K562 (cell line): Measurements from ENCODE around the gene SLC2A4. TPM values are rescaled to one million over a fixed set of nuclear protein-coding genes. Genes with fewer than 3 reads are reported as not detected.

Source experiments
- FOXP1 ChIP-seq: sonication (generic); formaldehyde crosslinking; IDR thresholded peaks from 2 replicates; pipeline ENCODE4 v1.8.0; 2022; ENCODE audit warnings: mild to moderate bottlenecking, missing genetic modification reagents
- FUS ChIP-seq: fragments of 200-400 bp; formaldehyde crosslinking; optimal IDR thresholded peaks from 2 replicates; pipeline ENCODE3; 2017; ENCODE audit warnings: low read depth, low read length
- KAT7 ChIP-seq: sonication (generic); formaldehyde crosslinking; IDR thresholded peaks from 2 replicates; pipeline ENCODE4 v1.8.0; 2022; ENCODE audit warnings: missing genetic modification reagents, mild to moderate bottlenecking, borderline replicate concordance
- KDM1A ChIP-seq, 2 experiments: fragments of 450-650 bp; IDR thresholded peaks; 2 replicates each; pipeline ENCODE4 v1.6.1; 2016; ENCODE audit warnings: mild to moderate bottlenecking in 2 of 2
- RBM17 ChIP-seq: fragments of 200-400 bp; formaldehyde crosslinking; IDR thresholded peaks from 2 replicates; pipeline ENCODE4 v1.6.1; 2017; ENCODE audit warnings: low read depth, mild to moderate bottlenecking, low read length, borderline replicate concordance
- SIN3A ChIP-seq, 2 experiments: fragments of 150-350 bp in 1 of 2; IDR thresholded peaks; 2 replicates each; pipeline ENCODE4 v1.6.1; 2011 to 2016; ENCODE audit warnings: borderline replicate concordance in 2 of 2, low read depth in 2 of 2, low read length in 2 of 2, mild to moderate bottlenecking in 2 of 2, moderate library complexity in 2 of 2; ENCODE audit not compliant: control insufficient read depth in 1 of 2
- SREBF1 ChIP-seq: fragments of 150-350 bp; IDR thresholded peaks from 2 replicates; pipeline ENCODE4 v1.6.1; 2014; ENCODE audit warnings: antibody characterized with exemption, low read depth, low read length, borderline replicate concordance
- ZSCAN32 ChIP-seq: fragments of 450-650 bp; formaldehyde crosslinking; IDR thresholded peaks from 2 replicates; pipeline ENCODE4 v1.4.0; 2020; ENCODE audit warnings: mild to moderate bottlenecking, moderate library complexity
- polyA plus RNA-seq, 8 experiments: library from polyadenylated mRNA; depleted of rRNA in 4 of 8; stranded (reverse) in 5 of 8; unstranded in 3 of 8; fragments of >200 nt; fragmentation: Nextera tagmentation in 2 of 8; fragmentation: Illumina TruSeq in 1 of 8; extraction: Ambion mirVana in 2 of 8; extraction: Trizol in 1 of 8; gene quantifications; 2 replicates each; pipeline versions ENCODE4 v1.2.1 to v1.2.3, GENCODE V29; 2011 to 2014; ENCODE audit warnings: inconsistent platforms in 1 of 8, missing spikeins in 1 of 8
- total RNA-seq, 7 experiments: library from RNA; depleted of rRNA in 6 of 7; stranded (reverse); fragments of >200 nt in 6 of 7; fragmentation: Illumina TruSeq in 2 of 7; extraction: Trizol in 2 of 7; gene quantifications; 2 replicates each; pipeline versions ENCODE4 v1.2.1 to v1.2.3, GENCODE V29; 2011 to 2021; ENCODE audit warnings: low replicate concordance in 1 of 7
- TF ChIP-seq, protein P1 (sequence below), 2 experiments: fragments of 450-650 bp in 1 of 2; sonication (generic) in 1 of 2; formaldehyde crosslinking in 1 of 2; IDR thresholded peaks; 2 replicates each; pipeline versions ENCODE4 v1.7.1 to v1.9.0; 2016 to 2022; ENCODE audit warnings: inconsistent platforms in 1 of 2, mild to moderate bottlenecking in 1 of 2, missing genetic modification reagents in 1 of 2
- TF ChIP-seq, protein P2 (sequence below): fragments of 450-650 bp; IDR thresholded peaks from 2 replicates; pipeline ENCODE4 v1.6.1; 2017; ENCODE audit warnings: mild to moderate bottlenecking, moderate library complexity

Gene SLC2A4
- total and polyA plus RNA-seq, 9 of the 15 experiments (the other 6 are each of a cell fraction or from before 2014, with no cell fraction given), result 0.74 to 3.5 (median 1.6) TPM

DNA sequence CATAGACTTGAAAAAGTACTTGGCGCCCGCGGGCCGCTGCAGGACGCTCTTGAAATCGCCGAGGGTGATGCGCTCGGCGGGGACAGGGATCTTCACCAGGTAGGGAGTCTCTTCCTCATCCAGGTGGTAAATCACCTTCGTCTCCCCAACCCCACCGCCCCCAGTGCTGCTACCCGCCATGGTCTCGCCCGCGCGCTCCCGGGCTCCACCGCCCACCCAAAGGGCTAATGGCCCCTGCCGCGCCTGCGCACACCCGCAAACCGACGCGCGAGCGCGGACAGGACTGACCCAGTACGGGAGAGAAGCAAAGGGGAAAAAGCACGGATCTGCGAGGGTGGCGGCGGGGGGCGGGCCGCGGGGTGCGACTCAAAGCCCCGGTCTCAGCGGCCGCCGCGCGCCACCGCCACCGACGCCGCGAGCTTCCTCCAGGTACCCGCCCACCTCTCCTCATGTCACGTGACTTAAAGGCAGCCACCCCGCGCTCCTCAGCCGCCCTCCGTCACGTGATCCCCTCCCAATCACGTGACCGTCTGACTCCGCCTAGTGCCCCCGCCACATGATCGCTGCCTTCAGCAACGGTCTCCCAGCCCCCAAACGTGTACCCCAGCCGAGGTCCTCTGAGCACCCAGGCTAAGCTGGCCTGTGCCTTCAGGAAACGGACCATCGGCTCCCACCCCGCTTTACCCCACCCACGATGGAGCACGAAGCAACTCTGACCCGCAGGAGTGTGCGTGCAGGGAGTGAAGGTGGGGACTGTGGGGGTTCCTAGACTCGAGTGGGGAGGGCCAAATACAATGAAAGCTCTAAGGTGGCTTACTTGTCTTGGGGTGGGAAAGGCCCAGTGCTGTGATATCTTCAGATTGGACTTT lies 47.2 kb upstream of the SLC2A4 start, which contains the start of gene DVL2 (continued):
- TF ChIP-seq, protein P1, sequence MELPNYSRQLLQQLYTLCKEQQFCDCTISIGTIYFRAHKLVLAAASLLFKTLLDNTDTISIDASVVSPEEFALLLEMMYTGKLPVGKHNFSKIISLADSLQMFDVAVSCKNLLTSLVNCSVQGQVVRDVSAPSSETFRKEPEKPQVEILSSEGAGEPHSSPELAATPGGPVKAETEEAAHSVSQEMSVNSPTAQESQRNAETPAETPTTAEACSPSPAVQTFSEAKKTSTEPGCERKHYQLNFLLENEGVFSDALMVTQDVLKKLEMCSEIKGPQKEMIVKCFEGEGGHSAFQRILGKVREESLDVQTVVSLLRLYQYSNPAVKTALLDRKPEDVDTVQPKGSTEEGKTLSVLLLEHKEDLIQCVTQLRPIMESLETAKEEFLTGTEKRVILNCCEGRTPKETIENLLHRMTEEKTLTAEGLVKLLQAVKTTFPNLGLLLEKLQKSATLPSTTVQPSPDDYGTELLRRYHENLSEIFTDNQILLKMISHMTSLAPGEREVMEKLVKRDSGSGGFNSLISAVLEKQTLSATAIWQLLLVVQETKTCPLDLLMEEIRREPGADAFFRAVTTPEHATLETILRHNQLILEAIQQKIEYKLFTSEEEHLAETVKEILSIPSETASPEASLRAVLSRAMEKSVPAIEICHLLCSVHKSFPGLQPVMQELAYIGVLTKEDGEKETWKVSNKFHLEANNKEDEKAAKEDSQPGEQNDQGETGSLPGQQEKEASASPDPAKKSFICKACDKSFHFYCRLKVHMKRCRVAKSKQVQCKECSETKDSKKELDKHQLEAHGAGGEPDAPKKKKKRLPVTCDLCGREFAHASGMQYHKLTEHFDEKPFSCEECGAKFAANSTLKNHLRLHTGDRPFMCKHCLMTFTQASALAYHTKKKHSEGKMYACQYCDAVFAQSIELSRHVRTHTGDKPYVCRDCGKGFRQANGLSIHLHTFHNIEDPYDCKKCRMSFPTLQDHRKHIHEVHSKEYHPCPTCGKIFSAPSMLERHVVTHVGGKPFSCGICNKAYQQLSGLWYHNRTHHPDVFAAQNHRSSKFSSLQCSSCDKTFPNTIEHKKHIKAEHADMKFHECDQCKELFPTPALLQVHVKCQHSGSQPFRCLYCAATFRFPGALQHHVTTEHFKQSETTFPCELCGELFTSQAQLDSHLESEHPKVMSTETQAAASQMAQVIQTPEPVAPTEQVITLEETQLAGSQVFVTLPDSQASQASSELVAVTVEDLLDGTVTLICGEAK (IDR thresholded peaks at IDR 0.05), result no peak
- TF ChIP-seq, protein P1 (CRISPR knock-in tag; IDR thresholded peaks at IDR 0.05), result no peak
- TF ChIP-seq KDM1A (IDR thresholded peaks at IDR 0.05) (no peak), FOXP1 (peak; percentile 39; the same call in 1 of the 2 replicates), SIN3A (IDR thresholded peaks at IDR 0.05; ENCODE audit: borderline replicate concordance in 2 of 2, control insufficient read depth in 1 of 2, low read depth in 2 of 2, low read length in 2 of 2) (peak in 1 of 2 experiments; percentile 95; a peak in 1 of 4 replicates), KAT7 (CRISPR knock-in tag) (peak; percentile 63; the same call in 1 of the 2 replicates), FUS (peak; percentile 33), ZSCAN32 (CRISPR knock-in tag) (no peak), SREBF1 (peak; percentile 88; the same call in 1 of the 2 replicates), RBM17 (no peak)
- TF ChIP-seq, protein P2, sequence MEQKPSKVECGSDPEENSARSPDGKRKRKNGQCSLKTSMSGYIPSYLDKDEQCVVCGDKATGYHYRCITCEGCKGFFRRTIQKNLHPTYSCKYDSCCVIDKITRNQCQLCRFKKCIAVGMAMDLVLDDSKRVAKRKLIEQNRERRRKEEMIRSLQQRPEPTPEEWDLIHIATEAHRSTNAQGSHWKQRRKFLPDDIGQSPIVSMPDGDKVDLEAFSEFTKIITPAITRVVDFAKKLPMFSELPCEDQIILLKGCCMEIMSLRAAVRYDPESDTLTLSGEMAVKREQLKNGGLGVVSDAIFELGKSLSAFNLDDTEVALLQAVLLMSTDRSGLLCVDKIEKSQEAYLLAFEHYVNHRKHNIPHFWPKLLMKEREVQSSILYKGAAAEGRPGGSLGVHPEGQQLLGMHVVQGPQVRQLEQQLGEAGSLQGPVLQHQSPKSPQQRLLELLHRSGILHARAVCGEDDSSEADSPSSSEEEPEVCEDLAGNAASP, result no peak
- TF ChIP-seq, all 486 proteins: peak for 157
